HepG2 (cell line): ENCODE measurements around the gene BMF. TPM values are rescaled to one million over a fixed set of nuclear protein-coding genes. Genes with fewer than 3 reads are reported as not detected.

Experiments used
- ATF7-NPFF ChIP-seq: sonication (generic); formaldehyde crosslinking; IDR thresholded peaks from 2 replicates; pipeline ENCODE4 v1.8.1; 2023; ENCODE audit warnings: mild to moderate bottlenecking, low read depth, missing genetic modification reagents, moderate library complexity
- ATM ChIP-seq: fragments of 450-650 bp; IDR thresholded peaks from 2 replicates; pipeline ENCODE4 v1.7.1; 2017; ENCODE audit warnings: mild to moderate bottlenecking, borderline replicate concordance
- FOXK2 ChIP-seq: fragments of 450-650 bp; IDR thresholded peaks from 2 replicates; pipeline ENCODE4 v1.6.1; 2016
- HES4 ChIP-seq: sonication (generic); formaldehyde crosslinking; IDR thresholded peaks from 2 replicates; pipeline ENCODE4 v1.9.0; 2021; ENCODE audit warnings: mild to moderate bottlenecking, missing genetic modification reagents, borderline replicate concordance
- HINFP ChIP-seq: sonication (generic); formaldehyde crosslinking; IDR thresholded peaks from 2 replicates; pipeline ENCODE4 v1.4.0; 2020; ENCODE audit warnings: low read depth, mild to moderate bottlenecking, missing genetic modification reagents
- HNF4A ChIP-seq: sonication (generic); formaldehyde crosslinking; IDR thresholded peaks from 2 replicates; pipeline ENCODE4 v1.4.0; 2020; ENCODE audit warnings: missing genetic modification reagents
- ISL2 ChIP-seq: sonication (generic); formaldehyde crosslinking; IDR thresholded peaks from 2 replicates; pipeline ENCODE4 v1.5.0; 2020; ENCODE audit warnings: missing genetic modification reagents
- KDM6A ChIP-seq: IDR thresholded peaks from 2 replicates; pipeline ENCODE4 v1.6.1; 2016; ENCODE audit warnings: low read depth
- MAX ChIP-seq: IDR thresholded peaks from 2 replicates; pipeline ENCODE4 v1.6.1; 2012; ENCODE audit warnings: inconsistent platforms
- MAZ ChIP-seq, 2 experiments: sonication (generic) in 1 of 2; formaldehyde crosslinking in 1 of 2; IDR thresholded peaks; 2 replicates each; pipeline versions ENCODE4 v1.5.0 to v1.6.1; 2012 to 2020; ENCODE audit warnings: low read depth in 2 of 2, mild to moderate bottlenecking in 2 of 2, borderline replicate concordance in 1 of 2, improper control_type of control experiment in 1 of 2, low read length in 1 of 2, missing genetic modification reagents in 1 of 2, moderate library complexity in 1 of 2
- NCOR1 ChIP-seq: fragments of 200-600 bp; sonication (generic); IDR thresholded peaks from 2 replicates; pipeline ENCODE4 v1.7.0; 2017; ENCODE audit warnings: antibody characterized with exemption, low read length, borderline replicate concordance
- POLR2G ChIP-seq: fragments of 200-400 bp; formaldehyde crosslinking; IDR thresholded peaks from 2 replicates; pipeline ENCODE4 v1.6.1; 2018; ENCODE audit warnings: mild to moderate bottlenecking, low read depth, low read length, moderate library complexity
- RBM22 ChIP-seq: fragments of 200-400 bp; formaldehyde crosslinking; optimal IDR thresholded peaks from 2 replicates; pipeline ENCODE3; 2017; ENCODE audit warnings: mild to moderate bottlenecking, low read length, moderate library complexity
- SETDB1 ChIP-seq: sonication (generic); formaldehyde crosslinking; IDR thresholded peaks from 2 replicates; pipeline ENCODE4 v1.5.1; 2020; ENCODE audit warnings: missing genetic modification reagents, mild to moderate bottlenecking, borderline replicate concordance
- TAF1 ChIP-seq: sonication (generic); formaldehyde crosslinking; IDR thresholded peaks from 2 replicates; pipeline ENCODE4 v1.4.0; 2020; ENCODE audit warnings: missing genetic modification reagents
- ZBED4 ChIP-seq: sonication (generic); formaldehyde crosslinking; IDR thresholded peaks from 2 replicates; pipeline ENCODE4 v1.4.0; 2020; ENCODE audit warnings: missing genetic modification reagents, borderline replicate concordance
- ZBTB21 ChIP-seq: sonication (generic); formaldehyde crosslinking; IDR thresholded peaks from 2 replicates; pipeline ENCODE4 v1.4.0; 2020; ENCODE audit warnings: missing genetic modification reagents
- ZFY ChIP-seq: sonication (generic); formaldehyde crosslinking; IDR thresholded peaks from 2 replicates; pipeline ENCODE4 v1.4.0; 2020; ENCODE audit warnings: missing genetic modification reagents
- ZNF225 ChIP-seq: sonication (generic); formaldehyde crosslinking; IDR thresholded peaks from 2 replicates; pipeline ENCODE4 v1.4.0; 2020; ENCODE audit warnings: mild to moderate bottlenecking, missing genetic modification reagents
- ZNF3 ChIP-seq: IDR thresholded peaks from 2 replicates; pipeline ENCODE4 v1.7.0; 2017; ENCODE audit warnings: inconsistent platforms
- ZNF343 ChIP-seq: sonication (generic); formaldehyde crosslinking; IDR thresholded peaks from 2 replicates; pipeline ENCODE4 v1.4.0; 2020; ENCODE audit warnings: mild to moderate bottlenecking, missing genetic modification reagents
- ZNF724P ChIP-seq: sonication (generic); formaldehyde crosslinking; IDR thresholded peaks from 2 replicates; pipeline ENCODE4 v1.8.0; 2022; ENCODE audit warnings: missing genetic modification reagents, borderline replicate concordance
- ZSCAN12 ChIP-seq: sonication (generic); formaldehyde crosslinking; IDR thresholded peaks from 2 replicates; pipeline ENCODE4 v1.9.0; 2021; ENCODE audit warnings: mild to moderate bottlenecking, missing genetic modification reagents
- polyA plus RNA-seq, 8 experiments: library from polyadenylated mRNA; depleted of rRNA in 3 of 8; stranded (reverse) in 7 of 8; unstranded in 1 of 8; fragments of >200 nt; fragmentation: Illumina TruSeq in 4 of 8; extraction: Trizol in 4 of 8; gene quantifications; 2 replicates each; pipeline versions ENCODE4 v1.2.1 to v1.2.3, GENCODE V29; 2011 to 2016; ENCODE audit warnings: low read depth in 4 of 8, missing spikeins in 1 of 8, mixed read lengths in 1 of 8; ENCODE audit not compliant: insufficient read depth in 1 of 8
- total RNA-seq, 5 experiments: library from RNA; depleted of rRNA; stranded (reverse); fragments of >200 nt; fragmentation: Illumina TruSeq; extraction: Trizol; gene quantifications; 2 replicates each; pipeline ENCODE4 v1.2.3, GENCODE V29; 2016; ENCODE audit warnings: low read depth in 1 of 5
- TF ChIP-seq, protein P1 (sequence below): sonication (generic); formaldehyde crosslinking; IDR thresholded peaks from 2 replicates; pipeline ENCODE4 v1.5.0; 2020; ENCODE audit warnings: missing genetic modification reagents

BMF gene
- total and polyA plus RNA-seq, 2 of the 13 experiments (the other 11 are each of a cell fraction or from before 2014, with no cell fraction given), result 8.7 to 15.9 TPM

- TF ChIP-seq ZNF3 (CRISPR knock-in tag) (no peak), ZSCAN12 (no peak), ZNF225 (CRISPR knock-in tag) (no peak), ZNF343 (CRISPR knock-in tag) (peak; percentile 83; the same call in 1 of the 2 replicates), ISL2 (CRISPR knock-in tag) (0 out of 2 replicates have a peak, but pooled peaks have one; percentile 43), ZBTB21 (CRISPR knock-in tag) (no peak), HINFP (no peak), ZFY (no peak), RBM22 (no peak), HNF4A (CRISPR knock-in tag) (peak; percentile 86), ATF7-NPFF (CRISPR knock-in tag) (no peak), MAZ (IDR thresholded peaks at IDR 0.05; ENCODE audit: borderline replicate concordance, low read depth, low read length) (peak; percentile 34; the same call in 1 of the 2 replicates), MAZ (CRISPR knock-in tag; IDR thresholded peaks at IDR 0.05; ENCODE audit: low read depth) (peak; percentile 51; the same call in 1 of the 2 replicates), ZNF724P (CRISPR knock-in tag) (no peak), TAF1 (CRISPR knock-in tag) (peak; percentile 31; the same call in 1 of the 2 replicates), FOXK2 (no peak), KDM6A (CRISPR knock-in tag) (peak; percentile 38; the same call in 1 of the 2 replicates), HES4 (CRISPR knock-in tag) (no peak), SETDB1 (no peak), ZBED4 (CRISPR knock-in tag) (no peak), POLR2G (0 out of 2 replicates have a peak, but pooled peaks have one; percentile 47), ATM (no peak), NCOR1 (peak; percentile 96), MAX (peak; percentile 42; the same call in 1 of the 2 replicates)
- TF ChIP-seq, protein P1, sequence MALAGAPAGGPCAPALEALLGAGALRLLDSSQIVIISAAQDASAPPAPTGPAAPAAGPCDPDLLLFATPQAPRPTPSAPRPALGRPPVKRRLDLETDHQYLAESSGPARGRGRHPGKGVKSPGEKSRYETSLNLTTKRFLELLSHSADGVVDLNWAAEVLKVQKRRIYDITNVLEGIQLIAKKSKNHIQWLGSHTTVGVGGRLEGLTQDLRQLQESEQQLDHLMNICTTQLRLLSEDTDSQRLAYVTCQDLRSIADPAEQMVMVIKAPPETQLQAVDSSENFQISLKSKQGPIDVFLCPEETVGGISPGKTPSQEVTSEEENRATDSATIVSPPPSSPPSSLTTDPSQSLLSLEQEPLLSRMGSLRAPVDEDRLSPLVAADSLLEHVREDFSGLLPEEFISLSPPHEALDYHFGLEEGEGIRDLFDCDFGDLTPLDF, result no peak
Measured at GRCh38 chr15:40092256-40092978, 16.3 kb downstream of the BMF start (continued).
